Nephron progenitor cell (in vitro differentiated cells): ENCODE results near the gene GIMD1.
"Not testable (repeated sequence)": the region's sequence is repeated elsewhere in the genome, so short reads cannot be mapped to it uniquely, and the experiment has no call there.

Experiments
- DNase-seq: peaks from one replicate; pipeline ENCODE4 v3.0.0; 2021
- H3K27ac Mint-ChIP-seq: 2 replicates; pipeline ENCODE4 v1.8.0; 2021; ENCODE audit warnings: mild to moderate bottlenecking, moderate library complexity, mixed read lengths
- H3K27me3 Mint-ChIP-seq: 2 replicates; pipeline ENCODE4 v1.8.0; 2021; ENCODE audit warnings: mild to moderate bottlenecking, low read depth, mixed read lengths; ENCODE audit not compliant: poor library complexity
- H3K36me3 Mint-ChIP-seq: 2 replicates; pipeline ENCODE4 v1.8.0; 2021; ENCODE audit warnings: low read depth, mixed read lengths
- H3K4me1 Mint-ChIP-seq: 2 replicates; pipeline ENCODE4 v1.8.0; 2021; ENCODE audit warnings: mixed read lengths
- H3K4me3 Mint-ChIP-seq: 2 replicates; pipeline ENCODE4 v1.8.0; 2021; ENCODE audit warnings: mild to moderate bottlenecking, moderate library complexity, mixed read lengths
- H3K9me3 Mint-ChIP-seq: 2 replicates; pipeline ENCODE4 v1.8.0; 2021; ENCODE audit warnings: mild to moderate bottlenecking, moderate library complexity, mixed read lengths
- CTCF ChIP-seq: fragments of 200-600 bp; sonication (generic); IDR thresholded peaks from 2 replicates; pipeline ENCODE4 v1.5.0; 2021; ENCODE audit warnings: antibody characterized with exemption

Gene GIMD1

DNA sequence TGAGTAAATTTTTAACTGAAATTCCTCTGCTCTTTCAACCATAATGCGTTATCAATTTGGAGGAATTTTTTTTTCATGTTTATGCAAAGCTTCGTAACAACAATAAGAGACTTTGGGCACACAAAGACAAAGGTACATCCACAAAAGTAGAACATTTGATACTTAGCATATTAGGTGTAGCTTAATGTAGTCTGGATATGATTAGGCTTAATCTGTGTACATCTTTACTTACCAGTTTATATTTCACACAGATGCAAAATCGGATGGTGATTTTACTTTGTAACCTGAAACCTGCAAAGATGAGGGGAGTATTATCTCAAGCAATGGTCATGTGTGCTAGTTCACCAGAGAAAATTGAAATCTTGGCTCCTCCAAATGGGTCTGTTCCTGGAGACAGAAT lies 32.0 kb downstream of the GIMD1 start:
- Mint-ChIP-seq H3K4me3 (no peak overlapping the region), H3K9me3 (peaks cover 44% of the 10 kb centered on the region), H3K27me3 (no peaks in the 10 kb centered on the region), H3K4me1 (no peaks in the 10 kb centered on the region), H3K27ac (no peak overlapping the region), H3K36me3 (peaks cover 81% of the 10 kb centered on the region)
- no peak for DNase-seq
- TF ChIP-seq CTCF = no peak

DNA sequence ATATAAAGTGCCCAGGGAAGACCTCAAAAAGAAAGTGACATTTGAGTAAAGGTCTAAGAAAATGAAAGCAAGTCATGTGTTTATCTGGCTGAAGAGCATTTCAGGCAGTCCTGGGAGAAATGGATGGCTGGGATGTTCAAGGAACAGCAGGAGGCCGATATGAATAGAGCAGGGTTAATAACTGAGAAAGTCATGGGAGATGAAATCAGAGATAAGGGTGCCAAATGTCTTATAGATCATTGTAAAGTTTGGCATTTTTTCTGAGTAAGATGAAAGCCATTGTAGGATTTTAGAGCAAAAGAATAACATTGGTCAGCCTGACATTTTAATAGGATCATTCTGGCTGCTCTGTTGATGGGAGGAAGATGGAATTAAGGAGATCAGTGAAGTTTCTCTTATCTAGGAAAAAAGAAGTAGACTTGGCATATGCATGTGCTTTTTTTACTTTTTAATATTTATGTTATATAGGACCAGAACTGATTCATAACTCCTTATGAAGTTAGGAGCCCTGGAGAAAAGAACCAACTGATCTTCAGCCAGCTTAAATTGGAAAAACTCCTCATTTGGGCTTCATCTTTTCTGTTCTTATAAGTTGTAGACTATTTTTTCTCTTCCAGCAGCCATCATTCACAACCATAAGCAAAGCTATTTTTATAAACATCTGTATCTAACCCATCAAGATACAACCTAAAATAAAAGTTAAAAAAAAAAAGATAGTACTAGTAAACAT lies 33.7 kb downstream of the GIMD1 start:
- H3K9me3 Mint-ChIP-seq = peaks cover 26% of the 10 kb centered on the region
- H3K27ac Mint-ChIP-seq = peak overlapping the region; percentile 12
- H3K27me3 Mint-ChIP-seq = no peaks in the 10 kb centered on the region

DNA sequence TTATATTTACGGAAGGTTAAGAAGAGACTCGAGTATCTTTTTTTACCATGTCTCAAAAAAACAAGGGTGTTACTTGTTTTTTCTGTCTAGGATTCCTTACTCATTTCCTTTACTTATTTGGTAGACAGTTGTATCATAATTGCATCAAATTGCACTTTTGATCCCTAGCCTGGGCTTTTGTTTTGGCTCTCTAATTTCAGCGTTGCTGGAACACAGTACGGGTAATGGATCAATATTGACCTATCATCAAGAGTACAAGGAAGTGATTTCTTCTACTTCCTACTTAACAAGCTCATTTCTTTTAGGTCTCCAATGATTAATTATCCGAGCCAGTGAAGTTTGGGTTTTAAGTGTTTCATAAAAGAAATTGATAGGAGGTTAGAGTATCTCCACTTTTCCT lies 35.4 kb downstream of the GIMD1 start:
- H3K4me1 Mint-ChIP-seq = no peaks in the 10 kb centered on the region
- no peak overlapping the region for H3K4me3 Mint-ChIP-seq
- H3K9me3 Mint-ChIP-seq = peaks cover 14% of the 10 kb centered on the region
- no peak for TF ChIP-seq CTCF
- H3K27me3 Mint-ChIP-seq = no peaks in the 10 kb centered on the region
- no peak for DNase-seq
- H3K27ac Mint-ChIP-seq = no peak overlapping the region
- peaks cover 57% of the 10 kb centered on the region for H3K36me3 Mint-ChIP-seq

More for the DNA sequence above, 33.7 kb downstream of the GIMD1 start:
- no peak for TF ChIP-seq CTCF
- Mint-ChIP-seq H3K4me1 (no peaks in the 10 kb centered on the region), H3K36me3 (peaks cover 74% of the 10 kb centered on the region), H3K4me3 (no peak overlapping the region)
- DNase-seq = no peak

- TF ChIP-seq CTCF = peak; percentile 69
- peaks cover 34% of the 10 kb centered on the region for H3K36me3 Mint-ChIP-seq
- H3K9me3 Mint-ChIP-seq = no peaks in the 10 kb centered on the region
- no peak for DNase-seq
- H3K27me3 Mint-ChIP-seq = no peaks in the 10 kb centered on the region
- H3K4me1 Mint-ChIP-seq = no peaks in the 10 kb centered on the region
- no peak overlapping the region for H3K27ac Mint-ChIP-seq
- H3K4me3 Mint-ChIP-seq = no peak overlapping the region
Measured at GRCh38 chr4:106329041-106329618, 39.4 kb downstream of the GIMD1 start.

GRCh38 chr4:106325800-106326199 lies 42.8 kb downstream of the GIMD1 start:
- peaks cover 26% of the 10 kb centered on the region for H3K36me3 Mint-ChIP-seq
- TF ChIP-seq CTCF = no peak
- peaks cover 9% of the 10 kb centered on the region for H3K9me3 Mint-ChIP-seq
- no peaks in the 10 kb centered on the region for H3K27me3 Mint-ChIP-seq
- no peak overlapping the region for H3K4me3 Mint-ChIP-seq
- H3K27ac Mint-ChIP-seq = no peak overlapping the region
- H3K4me1 Mint-ChIP-seq = peaks cover 5% of the 10 kb centered on the region
- DNase-seq = no peak

GRCh38 chr4:106323119-106323518 lies 45.5 kb downstream of the GIMD1 start:
- Mint-ChIP-seq H3K27ac (no peak overlapping the region), H3K9me3 (peaks cover 19% of the 10 kb centered on the region)

DNA sequence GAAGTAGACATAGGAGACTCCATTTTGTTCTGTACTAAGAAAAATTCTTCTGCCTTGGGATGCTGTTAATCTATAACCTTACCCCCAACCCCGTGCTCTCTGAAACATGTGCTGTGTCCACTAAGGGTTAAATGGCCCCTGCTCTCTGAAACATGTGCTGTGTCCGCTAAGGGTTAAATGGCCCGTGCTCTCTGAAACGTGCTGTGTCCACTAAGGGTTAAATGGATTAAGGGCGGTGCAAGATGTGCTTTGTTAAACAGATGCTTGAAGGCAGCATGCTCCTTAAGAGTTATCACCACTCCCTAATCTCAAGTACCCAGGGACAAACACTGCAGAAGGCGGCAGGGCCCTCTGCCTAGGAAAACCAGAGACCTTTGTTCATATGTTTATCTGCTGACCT lies 46.8 kb downstream of the GIMD1 start:
- peaks cover 19% of the 10 kb centered on the region for H3K9me3 Mint-ChIP-seq
- H3K36me3 Mint-ChIP-seq = peaks cover 36% of the 10 kb centered on the region
- peak overlapping the region; percentile 47 for H3K27ac Mint-ChIP-seq
- DNase-seq, H3K27me3 Mint-ChIP-seq: not testable (repeated sequence)
- H3K4me1 Mint-ChIP-seq = peaks cover 13% of the 10 kb centered on the region
- H3K4me3 Mint-ChIP-seq = peak overlapping the region; percentile 32

More at GRCh38 chr4:106323119-106323518, 45.5 kb downstream of the GIMD1 start:
- Mint-ChIP-seq H3K4me1 (peaks cover 13% of the 10 kb centered on the region), H3K27me3 (no peaks in the 10 kb centered on the region), H3K4me3 (no peak overlapping the region), H3K36me3 (peaks cover 44% of the 10 kb centered on the region)
- no peak for TF ChIP-seq CTCF
- no peak for DNase-seq

GRCh38 chr4:106321168-106321567 lies 47.4 kb downstream of the GIMD1 start:
- H3K4me3 Mint-ChIP-seq, H3K27ac Mint-ChIP-seq, DNase-seq, H3K27me3 Mint-ChIP-seq: not testable (repeated sequence)
- peaks cover 19% of the 10 kb centered on the region for H3K9me3 Mint-ChIP-seq
- peaks cover 13% of the 10 kb centered on the region for H3K4me1 Mint-ChIP-seq
- H3K36me3 Mint-ChIP-seq = peaks cover 36% of the 10 kb centered on the region
